Activated T-cell treated with anti-CD3 and anti-CD28 coated beads for 48 hours (primary cell): ENCODE measurements around the gene AKR1E2.
"Not testable (repeated sequence)": the region's sequence is repeated elsewhere in the genome, so short reads cannot be mapped to it uniquely, and the experiment has no call there.

ENCODE experiments used
- DNase-seq: peaks from one replicate; pipeline ENCODE4 v3.0.0-alpha.2; 2020; ENCODE audit warnings: low read depth

The AKR1E2 gene

GRCh38 chr10:4813496-4813895, 12.5 kb upstream of the AKR1E2 start:
- no peak for DNase-seq

- DNase-seq = not testable (repeated sequence)
Observed at GRCh38 chr10:4815646-4816180, 10.3 kb upstream of the AKR1E2 start.

GRCh38 chr10:4816966-4817365, 9.0 kb upstream of the AKR1E2 start:
- DNase-seq = no peak

GRCh38 chr10:4819067-4819466, 6.9 kb upstream of the AKR1E2 start:
- no peak for DNase-seq

GRCh38 chr10:4819707-4820106, 6.3 kb upstream of the AKR1E2 start:
- DNase-seq = no peak

- no peak for DNase-seq
Observed at GRCh38 chr10:4820804-4821401, 5.1 kb upstream of the AKR1E2 start.

- no peak for DNase-seq
Observed at GRCh38 chr10:4822208-4822607, 3.8 kb upstream of the AKR1E2 start.

GRCh38 chr10:4824791-4825310, 1.2 kb upstream of the AKR1E2 start:
- DNase-seq = no peak

GRCh38 chr10:4825456-4825867, 545 bp upstream of the AKR1E2 start:
- no peak for DNase-seq

GRCh38 chr10:4826792-4827324, 851 bp downstream of the AKR1E2 start:
- DNase-seq = no peak

GRCh38 chr10:4828005-4828404, 2.0 kb downstream of the AKR1E2 start:
- no peak for DNase-seq

GRCh38 chr10:4830551-4830950, 4.5 kb downstream of the AKR1E2 start:
- DNase-seq = no peak

GRCh38 chr10:4831091-4831490, 5.1 kb downstream of the AKR1E2 start:
- DNase-seq = no peak

GRCh38 chr10:4833286-4833685, 7.3 kb downstream of the AKR1E2 start:
- no peak for DNase-seq

- DNase-seq = no peak
Observed at GRCh38 chr10:4834898-4835405, 8.9 kb downstream of the AKR1E2 start.

GRCh38 chr10:4835494-4835918, 9.5 kb downstream of the AKR1E2 start:
- no peak for DNase-seq

GRCh38 chr10:4836416-4836969, 10.5 kb downstream of the AKR1E2 start:
- DNase-seq = no peak

GRCh38 chr10:4837551-4837950, 11.5 kb downstream of the AKR1E2 start:
- DNase-seq = no peak

GRCh38 chr10:4838743-4839142, 12.7 kb downstream of the AKR1E2 start:
- no peak for DNase-seq

- no peak for DNase-seq
Observed at GRCh38 chr10:4839353-4839752, 13.3 kb downstream of the AKR1E2 start.

- no peak for DNase-seq
Observed at GRCh38 chr10:4840151-4840550, 14.1 kb downstream of the AKR1E2 start.

GRCh38 chr10:4843525-4844180, 17.6 kb downstream of the AKR1E2 start:
- DNase-seq = no peak

GRCh38 chr10:4844864-4845263, 18.9 kb downstream of the AKR1E2 start:
- no peak for DNase-seq
